Measurements from ENCODE around the gene ADAM15. TPM values are rescaled to one million over a fixed set of nuclear protein-coding genes. Genes with fewer than 3 reads are reported as not detected.

The ADAM15 gene
- total and polyA plus RNA-seq, 2 donors (not counting 3 experiments of a cell fraction or from before 2014, with no cell fraction given) = 295 to 299 TPM

DNA sequence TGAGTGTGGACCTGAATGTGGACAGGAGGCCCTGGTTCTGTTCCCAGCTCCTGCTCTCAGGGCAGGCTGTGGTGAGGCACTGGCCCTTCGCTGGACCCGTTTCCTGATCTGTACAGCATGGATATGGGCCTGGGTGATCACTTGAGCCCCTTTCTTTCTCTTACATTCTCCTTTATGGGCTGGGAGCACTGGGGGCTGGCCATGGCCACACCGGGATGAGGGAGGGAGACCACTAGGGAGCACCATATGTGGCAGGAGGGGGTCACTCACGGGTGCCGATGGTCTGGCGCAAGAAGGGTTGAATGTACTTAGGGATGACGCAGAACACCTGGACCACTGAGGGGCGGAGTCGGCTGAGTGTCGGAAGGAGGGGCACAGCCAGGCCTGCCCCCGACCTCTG, 20.2 kb upstream of the ADAM15 start:
- Histone ChIP-seq H3K27me3 (ENCODE audit: control insufficient read depth in 2 of 2, insufficient read depth in 2 of 2, low read length in 2 of 2) (no peaks in the 10 kb centered on the region), H3K36me3 (ENCODE audit: control insufficient read depth in 2 of 2, extremely low read depth in 1 of 2, insufficient read depth in 2 of 2, low read length in 2 of 2) (no peaks in the 10 kb centered on the region), H3K4me2 (ENCODE audit: insufficient read depth, low read length) (no peak overlapping the region), H3K9me3 (replicated peaks; ENCODE audit: control insufficient read depth, insufficient read depth, low read length) (no peaks in the 10 kb centered on the region), H4K20me1 (replicated peaks; ENCODE audit: control insufficient read depth, extremely low read depth, insufficient read depth, low read length) (no peaks in the 10 kb centered on the region), H3K9me1 (replicated peaks; ENCODE audit: control insufficient read depth, extremely low read depth, insufficient read depth, low read length) (no peaks in the 10 kb centered on the region), H3K27ac (ENCODE audit: insufficient read depth, low read depth, low read length) (no peak overlapping the region), H3K4me3 (replicated peaks in 1 of 3; ENCODE audit: insufficient read depth in 1 of 3, low read depth in 1 of 3, low read length in 3 of 3) (no peak overlapping the region), H3K9ac (replicated peaks; ENCODE audit: extremely low read depth, insufficient read depth, low read length) (no peak overlapping the region), H2AFZ (ENCODE audit: low read depth, low read length) (no peak overlapping the region), H3K4me1 (ENCODE audit: control insufficient read depth, extremely low read depth, insufficient read depth, low read length) (no peaks in the 10 kb centered on the region), H3K79me2 (ENCODE audit: control insufficient read depth, insufficient read depth, low read length) (no peaks in the 10 kb centered on the region)
- dilution Hi-C loops (cut with MboI; ENCODE audit: extremely low pct_ligation_motif_present, low sequenced_read_pairs) = no loop called here
- FAIRE-seq (no peak), DNase-seq (ENCODE audit: low read depth, low spot score) (no peak)
- intact Hi-C loops (cut with micrococcal nuclease) = no loop called here
- CTCF ChIA-PET = interaction anchor here (0.7 to 4.2 kb wide), 4 partner anchors 14 to 38 kb away, joined by 3 to 11 read pairs (median 4); partner anchors contain the start of gene ADAM15
- TF ChIP-seq EZH2 (IDR thresholded peaks at IDR 0.05; ENCODE audit: borderline replicate concordance, low read depth, low read length, severe bottlenecking) (no peak), CTCF (IDR thresholded peaks at IDR 0.05; ENCODE audit: extremely low read depth in 1 of 2, insufficient read depth in 1 of 2, low read depth in 1 of 2, low read length in 2 of 2) (no peak), FOS (IDR thresholded peaks at IDR 0.05; ENCODE audit: borderline replicate concordance, insufficient read depth, low read length) (no peak), MYC (IDR thresholded peaks at IDR 0.05; ENCODE audit: low read depth, low read length) (no peak), JUN (IDR thresholded peaks at IDR 0.05; ENCODE audit: borderline replicate concordance, insufficient read depth, insufficient read length, low read depth) (no peak), MAX (IDR thresholded peaks at IDR 0.05; ENCODE audit: insufficient read depth, insufficient read length) (no peak), POLR2A (IDR thresholded peaks at IDR 0.05; ENCODE audit: low read depth, low read length) (no peak), GATA2 (IDR thresholded peaks at IDR 0.05; ENCODE audit: insufficient read depth, insufficient read length, low read depth, low read length) (no peak)
- POLR2A ChIA-PET = no interaction called here
- no TSS peak for BruUV-seq (replicated peaks)

Measured in endothelial cell of umbilical vein (primary cell).